PC-3 (cell line): ENCODE results near the gene SCML1. TPM values are rescaled to one million over a fixed set of nuclear protein-coding genes. Genes with fewer than 3 reads are reported as not detected.
A peak's percentile ranks its signal among the peaks of the same experiment; 100 is the strongest.

ENCODE experiments used
- ATAC-seq: fragments of 200-7000 bp; cut with Tn5 transposase; 2 replicates; pipeline ENCODE4 v1.9.1; 2020; ENCODE audit warnings: mild to moderate bottlenecking, moderate library complexity
- Bru-seq: library from RNA; stranded (reverse); fragments of 400-500 nt; gene quantifications from one replicate; lab custom pipeline; 2021; lab: Mats Ljungman, UMichigan
- BruChase-seq, 2 experiments: library from RNA; stranded (reverse); fragments of 400-500 nt; gene quantifications; one replicate each; lab custom pipeline; 2021; lab: Mats Ljungman, UMichigan
- BruUV-seq: library from RNA; stranded (reverse); fragments of 400-500 nt; replicated peaks from 2 replicates; lab custom pipeline; 2021; lab: Mats Ljungman, UMichigan
- CTCF ChIA-PET: fragments of 300-600 bp; sonication (Branson Sonifier 250); formaldehyde crosslinking; loops from one replicate; lab custom pipeline; 2022; ENCODE audit warnings: antibody characterized with exemption; lab: Charles Lee
- POLR2A ChIA-PET: fragments of 300-600 bp; sonication (Branson Sonifier 250); formaldehyde crosslinking; loops from one replicate; lab custom pipeline; 2022; ENCODE audit warnings: antibody characterized with exemption; ENCODE audit not compliant: unreplicated experiment; lab: Charles Lee
- DNase-seq: peaks from one replicate; pipeline ENCODE4 v3.0.0-alpha.2; 2015
- H2AFZ ChIP-seq: fragments of 300-600 bp; sonication (generic); 2 replicates; pipeline ENCODE4 v1.6.0; 2016; ENCODE audit warnings: antibody characterized with exemption, low read length
- H3F3A ChIP-seq: fragments of 300-600 bp; sonication (generic); one replicate; pipeline ENCODE4 v1.6.0; 2017; ENCODE audit warnings: antibody characterized with exemption, low read length, control low read depth, mild to moderate bottlenecking; ENCODE audit not compliant: unreplicated experiment
- H3K27ac ChIP-seq: fragments of 300-600 bp; sonication (generic); 2 replicates; pipeline ENCODE4 v1.5.1; 2016; ENCODE audit warnings: mild to moderate bottlenecking, low read length
- H3K27me3 ChIP-seq: fragments of 300-600 bp; sonication (generic); 2 replicates; pipeline ENCODE4 v1.6.1; 2016; ENCODE audit warnings: low read length, mixed read lengths
- H3K36me3 ChIP-seq: fragments of 300-600 bp; sonication (generic); 2 replicates; pipeline ENCODE4 v1.6.1; 2016; ENCODE audit warnings: low read depth, mixed run types, low read length, mixed read lengths
- H3K4me1 ChIP-seq: fragments of 300-600 bp; sonication (generic); 2 replicates; pipeline ENCODE4 v1.5.1; 2016; ENCODE audit warnings: low read length; ENCODE audit not compliant: insufficient read depth
- H3K4me2 ChIP-seq: fragments of 300-600 bp; sonication (generic); 2 replicates; pipeline ENCODE4 v1.6.0; 2016; ENCODE audit warnings: low read length
- H3K4me3 ChIP-seq: fragments of 300-600 bp; sonication (generic); 2 replicates; pipeline ENCODE4 v1.5.1; 2016; ENCODE audit warnings: mild to moderate bottlenecking, low read length, mixed read lengths
- H3K79me2 ChIP-seq: fragments of 300-600 bp; sonication (generic); 2 replicates; pipeline ENCODE4 v1.6.1; 2017; ENCODE audit warnings: low read length, mixed read lengths
- H3K9ac ChIP-seq: fragments of 300-600 bp; sonication (generic); 2 replicates; pipeline ENCODE4 v1.6.0; 2016; ENCODE audit warnings: mild to moderate bottlenecking, low read length
- H3K9me2 ChIP-seq: fragments of 300-600 bp; sonication (generic); replicated peaks from 2 replicates; pipeline ENCODE4 v1.6.1; 2016; ENCODE audit warnings: mixed run types, low read length, mixed read lengths
- H3K9me3 ChIP-seq: fragments of 300-600 bp; sonication (generic); 2 replicates; pipeline ENCODE4 v1.6.1; 2016; ENCODE audit warnings: low read length, mixed read lengths
- H4K20me1 ChIP-seq: fragments of 300-600 bp; sonication (generic); 2 replicates; pipeline ENCODE4 v1.6.1; 2016; ENCODE audit warnings: low read length, mixed read lengths
- CTCF ChIP-seq: fragments of 300-600 bp; sonication (generic); conservative IDR thresholded peaks from 2 replicates; pipeline ENCODE4 v1.5.1; 2017; ENCODE audit warnings: antibody characterized with exemption, low read depth, mild to moderate bottlenecking, low read length
- EZH2 ChIP-seq: fragments of 300-600 bp; sonication (generic); IDR thresholded peaks from one replicate; pipeline ENCODE4 v1.6.1; 2017; ENCODE audit warnings: antibody characterized with exemption, mild to moderate bottlenecking, low read length; ENCODE audit not compliant: unreplicated experiment
- EZH2phosphoT487 ChIP-seq: fragments of 300-600 bp; sonication (generic); IDR thresholded peaks from 2 replicates; pipeline ENCODE4 v1.6.1; 2018; ENCODE audit warnings: mild to moderate bottlenecking, antibody characterized with exemption, low read length, borderline replicate concordance
- intact Hi-C: fragments of 100-400 bp; cut with micrococcal nuclease; formaldehyde crosslinking; loops from 2 replicates; pipeline ENCODE4 v1.9.0; 2023
- long read RNA-seq: library from polyadenylated mRNA; unstranded; transcript quantifications from one replicate; pipeline ENCODE4 v2.0.0, GENCODE V29; 2021; ENCODE audit not compliant: unreplicated experiment
- total RNA-seq: library from RNA; depleted of rRNA; stranded (reverse); fragments of >200 nt; gene quantifications from 2 replicates; pipeline ENCODE4 v1.2.3, GENCODE V29; 2014; rRNA removed

SCML1 gene, protein sequence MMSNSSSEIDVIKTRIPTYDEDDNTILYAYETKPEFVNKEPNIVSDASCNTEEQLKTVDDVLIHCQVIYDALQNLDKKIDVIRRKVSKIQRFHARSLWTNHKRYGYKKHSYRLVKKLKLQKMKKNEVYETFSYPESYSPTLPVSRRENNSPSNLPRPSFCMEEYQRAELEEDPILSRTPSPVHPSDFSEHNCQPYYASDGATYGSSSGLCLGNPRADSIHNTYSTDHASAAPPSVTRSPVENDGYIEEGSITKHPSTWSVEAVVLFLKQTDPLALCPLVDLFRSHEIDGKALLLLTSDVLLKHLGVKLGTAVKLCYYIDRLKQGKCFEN
- total RNA-seq = 11.2 and 13.0 TPM in 2 replicates
- Bru-seq, nascent RNA = percentile 81 among the genes with signal in this experiment
- percentile 89 among the genes with signal in this experiment for BruChase-seq, experiment 1, labeled RNA remaining after a 6-hour chase
- percentile 86 among the genes with signal in this experiment for BruChase-seq, experiment 2, labeled RNA remaining after a 2-hour chase
- long read RNA-seq, transcript SCML1-203 (6 exons, 2,679 nt) = major isoform, 6 of 23 reads
- long read RNA-seq, partial matches to known transcripts = 1 of 23 reads
- long read RNA-seq, other reads (novel, unspliced or antisense) = 14 of 23 reads

GRCh38 chrX:17736856-17737709 is at the start of gene SCML1:
SCML1 (plus strand) TSS chrX:17737493; CDS start chrX:17744187, 6,694 bp downstream.
- no peaks in the 10 kb centered on the region for H3K27me3 ChIP-seq
- H2AFZ ChIP-seq = peak within 1 kb of the TSS; percentile 79
- no peak for TF ChIP-seq EZH2phosphoT487
- no peak for TF ChIP-seq EZH2
- no peak for TF ChIP-seq CTCF
- peaks cover 9% of the 10 kb centered on the region; the same call in 1 of the 2 replicates for H4K20me1 ChIP-seq
- H3F3A ChIP-seq = no peaks in the 10 kb centered on the region
- peak within 1 kb of the TSS; percentile 72 for H3K27ac ChIP-seq
- peak within 1 kb of the TSS; percentile 81 for H3K9ac ChIP-seq
- H3K79me2 ChIP-seq = peaks cover 47% of the 10 kb centered on the region
- no peaks in the 10 kb centered on the region for H3K9me3 ChIP-seq
- peaks cover 4% of the 10 kb centered on the region for H3K4me1 ChIP-seq
- peak; percentile 95 for DNase-seq
- H3K36me3 ChIP-seq = no peaks in the 10 kb centered on the region
- peak within 1 kb of the TSS; percentile 87 for H3K4me2 ChIP-seq
- POLR2A ChIA-PET = interaction anchor here (0.5 to 0.9 kb wide), 4 partner anchors 34 to 917 kb away, joined by 3 to 13 read pairs (median 4); no protein-coding TSS in a partner anchor
- CTCF ChIA-PET = interaction anchor here (0.5 to 0.7 kb wide), 3 partner anchors 469 to 1294 kb away, joined by 3 to 6 read pairs (median 4); no protein-coding TSS in a partner anchor
- H3K9me2 ChIP-seq = no peaks in the 10 kb centered on the region
- H3K4me3 ChIP-seq = peak within 1 kb of the TSS; percentile 87
- peak; percentile 88 for ATAC-seq
- intact Hi-C loops = loop anchor here (5.0 to 10.0 kb wide), 3 partner anchors 35 to 618 kb away; partner anchors contain the start of gene SCML2
- no TSS peak for BruUV-seq

GRCh38 chrX:17687648-17688047 is 49.6 kb upstream of the SCML1 start:
- H3K79me2 ChIP-seq = no peaks in the 10 kb centered on the region
- no peaks in the 10 kb centered on the region for H3F3A ChIP-seq
- no peaks in the 10 kb centered on the region for H3K36me3 ChIP-seq
- no peak overlapping the region for H3K4me3 ChIP-seq
- no peaks in the 10 kb centered on the region for H3K9me2 ChIP-seq
- H3K4me2 ChIP-seq = no peak overlapping the region
- peaks cover 14% of the 10 kb centered on the region for H3K4me1 ChIP-seq
- intact Hi-C loops = no loop called here
- DNase-seq = no peak
- no peak overlapping the region for H3K9ac ChIP-seq
- H3K27me3 ChIP-seq = no peaks in the 10 kb centered on the region
- H3K27ac ChIP-seq = no peak overlapping the region
- H4K20me1 ChIP-seq = no peaks in the 10 kb centered on the region
- TF ChIP-seq EZH2phosphoT487 (no peak), CTCF (no peak), EZH2 (no peak)
- ATAC-seq = no peak
- no peaks in the 10 kb centered on the region for H3K9me3 ChIP-seq
- CTCF ChIA-PET = no interaction called here
- no TSS peak for BruUV-seq
- H2AFZ ChIP-seq = no peak overlapping the region
- POLR2A ChIA-PET = no interaction called here
